Measurements from ENCODE around the gene FGFR2.

GRCh38 chr10:121579656-121580055 lies 18.6 kb downstream of the FGFR2 start:
- TF ChIP-seq PATZ1 (CRISPR knock-in tag; IDR thresholded peaks at IDR 0.05; ENCODE audit: borderline replicate concordance) (no peak), CREB5 (CRISPR knock-in tag; IDR thresholded peaks at IDR 0.05; ENCODE audit: low read depth) (no peak), CSDC2 (CRISPR knock-in tag; IDR thresholded peaks at IDR 0.05) (no peak), ZNF70 (CRISPR knock-in tag; IDR thresholded peaks at IDR 0.05) (no peak), RARB (CRISPR knock-in tag; IDR thresholded peaks at IDR 0.05) (no peak), GLIS3 (CRISPR knock-in tag; IDR thresholded peaks at IDR 0.05) (no peak), TCF4 (CRISPR knock-in tag; IDR thresholded peaks at IDR 0.05; ENCODE audit: borderline replicate concordance) (no peak), BACH2 (CRISPR knock-in tag; IDR thresholded peaks at IDR 0.05; ENCODE audit: borderline replicate concordance) (no peak), ZC3H10 (CRISPR knock-in tag; IDR thresholded peaks at IDR 0.05) (no peak), ARNTL (CRISPR knock-in tag; IDR thresholded peaks at IDR 0.05; ENCODE audit: borderline replicate concordance, low read depth) (no peak)

Data from SK-N-SH treated with all-trans-retinoic acid at 6 μM for 48 hours (cell line).